NCI-H1694 treated with DMSO at 0.1 percent for 48 hours (cell line): ENCODE results near the gene C5orf58.
A peak's percentile ranks its signal among the peaks of the same experiment; 100 is the strongest.

Experiments
- DNase-seq: peaks from one replicate; lab custom pipeline; 2025; lab: John Stamatoyannopoulos, UW

C5orf58 gene

GRCh38 chr5:170256571-170256970, 23.8 kb downstream of the C5orf58 start:
- DNase-seq: no peak

DNA sequence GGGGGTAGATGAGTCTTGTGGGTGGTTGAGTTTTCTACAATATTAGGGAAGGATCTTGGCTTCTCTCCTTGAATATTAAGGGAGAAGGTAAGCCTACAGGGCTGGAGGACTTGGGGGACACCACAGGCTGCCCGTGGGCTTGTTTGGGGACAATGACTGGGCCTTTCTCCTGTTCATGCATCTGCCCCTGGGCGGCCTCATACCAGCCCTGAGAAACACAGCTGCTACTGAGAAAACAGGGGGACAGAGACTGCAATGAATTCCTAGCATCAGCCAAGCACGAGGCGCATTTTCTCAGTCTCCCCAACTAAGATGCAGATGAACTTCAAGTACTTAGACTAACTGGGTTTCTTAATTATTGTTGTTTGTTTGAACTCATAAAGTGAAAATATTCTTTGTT, 24.6 kb downstream of the C5orf58 start:
- DNase-seq: no peak

- DNase-seq: no peak
Measured at GRCh38 chr5:170261528-170262043, 28.8 kb downstream of the C5orf58 start.

DNA sequence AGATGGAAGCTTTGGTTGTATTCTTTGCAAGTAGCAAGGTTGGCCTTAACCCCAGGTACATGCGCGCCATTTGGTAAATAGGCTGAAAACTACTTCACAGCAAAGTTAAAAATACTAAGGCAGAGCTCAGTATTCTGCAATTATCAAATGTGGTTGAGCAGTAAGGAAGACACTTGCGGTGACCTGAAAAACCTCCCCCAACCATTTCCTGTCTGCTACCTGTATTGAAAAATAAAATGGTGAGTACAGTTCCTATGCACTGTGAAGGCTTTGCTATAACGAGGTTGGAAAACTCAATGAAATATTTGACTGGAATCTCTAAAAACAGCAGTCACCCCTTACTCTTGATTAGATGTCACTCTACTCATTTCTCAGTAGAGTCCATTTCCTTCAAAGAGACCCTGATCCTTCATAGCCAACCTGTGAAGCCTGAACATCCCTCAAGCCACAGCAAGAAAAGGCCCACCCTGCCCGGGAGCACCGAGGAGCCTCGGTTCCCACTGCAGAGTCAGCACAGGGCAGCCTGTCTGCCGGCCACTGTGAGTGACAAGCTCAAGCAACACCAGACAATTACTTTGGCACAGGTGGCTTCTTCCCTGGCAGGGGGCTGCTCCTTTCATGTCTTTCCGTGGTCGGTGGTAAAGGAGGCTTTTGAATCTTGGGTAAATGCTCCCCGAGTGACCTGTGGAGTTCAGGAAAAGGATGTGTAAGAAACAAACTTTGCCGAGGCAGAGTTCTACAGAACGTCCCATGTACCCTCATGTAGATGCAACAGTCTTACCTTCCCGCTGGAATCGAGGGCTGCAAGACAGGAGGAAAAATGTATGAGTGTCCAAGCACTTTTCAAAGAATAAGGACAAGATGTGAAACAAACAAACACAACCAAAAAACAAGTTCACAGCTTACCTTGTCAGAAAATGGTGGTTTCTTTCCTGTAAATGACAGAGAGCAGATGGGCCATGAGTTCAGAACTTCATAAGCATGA, 29.6 kb downstream of the C5orf58 start:
- DNase-seq: no peak

- DNase-seq: no peak
Measured at GRCh38 chr5:170263906-170264305, 31.1 kb downstream of the C5orf58 start.

GRCh38 chr5:170265522-170265921, 32.7 kb downstream of the C5orf58 start:
- no peak for DNase-seq

- DNase-seq: no peak
Measured at GRCh38 chr5:170266570-170267381, 34.0 kb downstream of the C5orf58 start.

DNA sequence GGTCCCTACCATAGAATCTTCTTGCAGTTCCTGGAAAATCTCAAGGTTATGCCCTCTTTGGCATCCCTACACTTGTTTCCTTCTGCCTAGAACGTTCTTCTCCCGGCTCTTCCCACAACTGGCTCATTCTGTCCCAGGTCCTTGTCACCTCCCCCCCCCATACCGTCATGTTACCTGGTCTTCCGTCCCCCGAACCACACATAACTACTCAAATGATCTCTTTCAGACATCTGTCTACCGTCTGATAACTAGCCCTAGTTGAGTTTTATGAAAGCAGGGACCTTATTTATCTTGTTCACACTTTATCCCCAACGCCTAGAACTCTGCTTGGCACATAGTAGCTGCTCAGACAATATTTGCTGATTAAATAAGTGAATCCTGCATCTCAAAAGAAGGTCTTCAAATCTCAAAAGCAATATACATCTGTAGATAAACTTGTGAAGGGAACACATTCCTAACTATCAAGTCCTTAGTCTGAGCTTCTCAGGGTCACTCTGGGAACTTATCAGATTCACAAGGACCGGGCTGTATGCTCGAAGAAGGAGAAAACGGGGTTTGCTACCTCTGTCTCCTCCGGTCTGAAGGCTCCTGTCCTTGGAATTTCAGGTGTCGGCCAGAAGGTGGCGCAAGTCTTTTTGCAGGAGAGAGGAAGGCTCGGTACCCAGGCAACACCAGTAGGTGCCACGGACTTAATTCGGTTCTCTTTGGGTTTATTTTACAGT, 34.8 kb downstream of the C5orf58 start:
- DNase-seq: peak; percentile 58

DNA sequence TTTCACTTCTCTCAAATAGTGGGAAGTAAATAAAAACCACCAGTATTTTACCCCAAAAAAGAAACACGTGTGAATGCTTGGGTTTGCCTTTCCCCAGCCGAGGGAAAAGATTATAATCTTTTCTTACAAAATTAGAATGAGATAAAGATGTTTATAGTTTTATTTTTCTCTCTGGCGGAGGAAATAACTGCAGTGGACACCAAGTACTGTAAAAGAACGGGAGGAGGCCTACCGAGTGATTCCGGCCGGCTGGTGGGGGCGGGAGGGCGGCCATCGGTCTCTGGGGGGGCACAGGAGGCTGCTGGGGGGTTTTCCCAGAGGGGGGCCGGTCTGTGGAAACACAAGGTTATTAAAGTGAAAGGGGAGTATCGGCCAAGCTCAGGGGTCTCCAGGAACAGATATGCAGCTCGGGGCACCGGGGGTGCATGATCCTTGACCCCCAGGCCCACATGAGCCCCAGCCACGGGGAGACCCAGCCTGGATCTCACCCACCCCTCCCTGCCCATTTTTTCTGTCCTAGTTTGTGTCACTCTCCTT, 35.4 kb downstream of the C5orf58 start:
- no peak for DNase-seq

DNA sequence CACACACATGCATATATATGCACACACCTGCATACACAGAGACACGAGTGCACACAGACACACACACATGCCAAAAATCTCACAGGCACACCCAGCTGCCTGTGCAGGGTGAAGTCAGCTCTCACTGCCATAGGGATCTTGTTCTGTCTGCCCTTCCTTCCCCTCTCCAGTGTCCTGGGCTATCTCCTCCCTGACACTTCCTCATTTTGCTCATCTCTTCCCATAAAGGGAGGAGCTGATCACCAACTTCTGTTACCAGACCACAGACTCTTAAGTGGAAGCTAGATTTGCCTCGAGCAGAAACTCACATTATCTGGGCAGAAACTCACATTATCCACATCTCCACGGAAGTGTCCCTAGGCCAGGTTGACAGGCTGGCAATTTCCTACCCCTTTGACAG, 36.1 kb downstream of the C5orf58 start:
- DNase-seq: no peak

- no peak for DNase-seq
Measured at GRCh38 chr5:170269579-170269978, 36.8 kb downstream of the C5orf58 start.

- DNase-seq: no peak
Measured at GRCh38 chr5:170270293-170271069, 37.7 kb downstream of the C5orf58 start.

- DNase-seq: peak; percentile 7
Measured at GRCh38 chr5:170273968-170274710, 41.4 kb downstream of the C5orf58 start.

GRCh38 chr5:170275376-170275994, 42.7 kb downstream of the C5orf58 start:
- no peak for DNase-seq

GRCh38 chr5:170276140-170276539, 43.4 kb downstream of the C5orf58 start:
- DNase-seq: no peak

- no peak for DNase-seq
Measured at GRCh38 chr5:170277867-170278281, 45.1 kb downstream of the C5orf58 start.

GRCh38 chr5:170278611-170279458, 46.0 kb downstream of the C5orf58 start:
- no peak for DNase-seq

GRCh38 chr5:170279459-170279817, 46.7 kb downstream of the C5orf58 start:
- no peak for DNase-seq

- no peak for DNase-seq
Measured at GRCh38 chr5:170280011-170280493, 47.3 kb downstream of the C5orf58 start.
